ENCODE measurements around the gene ROBO3.

ROBO3 gene

DNA sequence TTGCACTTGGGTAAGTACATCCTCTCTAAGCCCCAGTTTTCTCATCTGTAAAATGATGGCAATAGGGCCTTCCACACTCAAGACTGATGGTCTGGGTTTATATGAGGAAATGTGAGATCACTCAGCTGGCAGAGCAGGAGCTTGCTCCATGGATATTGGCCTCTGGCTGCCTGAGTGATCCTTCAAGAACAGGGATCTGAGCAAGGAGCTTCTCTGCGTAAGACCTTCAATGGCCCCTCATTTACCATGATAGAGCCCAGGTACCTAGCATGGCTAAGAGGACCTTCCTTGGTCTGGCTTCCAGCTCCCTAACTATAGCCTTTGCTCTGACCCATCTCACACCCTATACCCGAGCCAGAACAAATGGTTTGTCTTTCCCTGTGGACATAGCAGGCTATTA, 26.9 kb downstream of the ROBO3 start:
- DNase-seq = no peak

DNA sequence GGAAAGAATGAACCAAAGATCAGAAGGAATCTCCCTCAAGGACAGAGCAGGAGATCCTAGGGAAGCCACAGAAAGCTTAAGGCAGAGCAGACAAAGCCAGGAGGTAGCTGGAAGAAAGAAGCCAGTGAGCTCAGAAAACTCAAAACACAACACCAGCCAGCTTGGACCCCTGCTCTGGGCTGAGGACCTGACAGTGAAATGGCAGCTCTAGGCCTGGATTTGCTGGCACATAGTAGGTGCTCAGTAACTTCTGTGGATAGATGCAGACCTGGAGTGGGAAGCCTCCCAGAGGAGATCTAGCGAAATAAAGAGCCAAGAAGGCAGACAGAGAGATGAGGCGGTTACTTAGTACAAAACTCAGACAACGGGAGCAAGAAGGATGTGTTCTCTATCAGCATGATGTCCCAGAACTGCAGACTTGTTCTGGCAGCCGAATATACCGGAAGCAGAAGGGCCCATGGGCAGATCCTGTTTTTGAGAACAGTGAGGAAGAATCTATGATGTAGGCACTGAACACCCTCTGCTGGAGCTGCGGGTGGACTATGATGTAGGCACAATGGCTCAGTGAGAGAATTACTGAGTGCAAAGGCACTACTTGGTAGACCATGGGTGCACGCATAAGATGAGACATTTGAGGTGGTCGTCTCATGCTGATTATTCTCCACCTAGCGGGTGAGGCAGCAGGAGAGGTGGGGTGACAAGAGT, 27.7 kb downstream of the ROBO3 start:
- no peak for DNase-seq

DNA sequence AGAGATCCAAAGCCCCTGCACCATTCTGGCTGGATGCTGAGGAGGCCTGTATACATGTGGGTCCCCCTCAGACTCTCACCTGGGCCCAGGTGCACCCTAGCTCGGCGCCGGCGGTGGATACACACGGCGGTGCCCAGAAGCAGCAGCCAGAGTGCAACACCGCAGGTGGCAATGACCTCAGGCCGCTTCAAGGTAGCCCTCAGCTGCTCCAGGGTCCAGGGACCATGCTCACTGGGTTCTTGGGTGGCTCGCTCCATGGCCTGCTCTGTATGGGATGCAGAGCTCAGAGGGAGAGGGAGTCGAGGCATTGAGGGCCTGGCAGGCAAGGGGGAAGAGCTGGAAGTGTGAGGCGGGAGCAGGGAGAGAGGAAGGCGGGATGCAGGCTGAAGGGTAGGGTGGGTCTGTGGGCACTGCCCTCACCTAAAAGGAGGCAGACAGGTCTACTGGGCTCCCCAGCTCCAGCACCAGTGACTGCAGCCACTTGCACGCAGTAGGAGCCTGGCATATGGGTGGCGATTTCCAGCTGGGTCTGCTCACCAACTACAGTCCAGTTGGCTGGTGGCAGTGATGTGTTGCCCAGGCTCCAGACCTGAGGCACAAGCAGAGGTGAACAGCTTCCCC, 28.7 kb downstream of the ROBO3 start:
- DNase-seq = no peak

DNA sequence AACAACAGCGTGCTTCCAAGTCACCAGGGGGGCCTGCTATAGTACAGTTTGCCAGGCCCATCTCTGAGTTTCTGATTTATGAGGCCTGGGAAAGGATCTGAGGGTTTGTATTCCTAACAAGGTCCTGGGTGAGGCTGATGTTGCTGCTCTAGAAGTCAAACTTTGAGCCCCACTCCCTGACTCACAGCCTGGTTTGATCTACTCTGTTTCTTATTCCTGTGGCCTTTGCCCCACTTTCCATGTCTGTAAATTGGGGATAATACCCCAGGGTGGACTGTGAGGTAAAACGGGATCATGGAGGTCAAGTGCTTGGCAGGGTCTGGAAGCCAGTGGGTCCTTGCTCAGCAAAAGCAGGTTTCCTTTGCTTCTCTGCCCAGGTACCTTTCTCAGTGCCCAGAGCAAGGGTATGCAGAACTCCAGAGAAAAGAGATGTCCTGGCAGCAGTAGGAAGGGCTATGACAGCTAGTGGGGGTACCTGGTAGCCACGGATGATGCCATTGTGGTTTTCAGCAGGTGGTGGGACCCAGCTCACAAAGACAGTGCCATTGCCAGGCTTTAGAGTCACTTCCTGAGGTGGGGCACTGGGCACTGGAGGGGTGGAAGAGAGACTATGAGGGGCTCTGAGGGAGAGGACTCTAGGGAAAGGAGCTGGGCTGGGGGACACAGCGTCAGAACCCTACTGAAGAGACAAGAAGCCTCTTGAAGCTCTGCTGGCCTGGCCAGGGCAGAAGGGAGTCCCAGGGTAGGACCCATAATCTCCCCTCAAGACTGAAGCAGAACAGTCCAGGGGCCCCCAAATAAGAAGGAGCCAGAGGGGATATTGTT, 29.6 kb downstream of the ROBO3 start:
- no peak for DNase-seq

DNA sequence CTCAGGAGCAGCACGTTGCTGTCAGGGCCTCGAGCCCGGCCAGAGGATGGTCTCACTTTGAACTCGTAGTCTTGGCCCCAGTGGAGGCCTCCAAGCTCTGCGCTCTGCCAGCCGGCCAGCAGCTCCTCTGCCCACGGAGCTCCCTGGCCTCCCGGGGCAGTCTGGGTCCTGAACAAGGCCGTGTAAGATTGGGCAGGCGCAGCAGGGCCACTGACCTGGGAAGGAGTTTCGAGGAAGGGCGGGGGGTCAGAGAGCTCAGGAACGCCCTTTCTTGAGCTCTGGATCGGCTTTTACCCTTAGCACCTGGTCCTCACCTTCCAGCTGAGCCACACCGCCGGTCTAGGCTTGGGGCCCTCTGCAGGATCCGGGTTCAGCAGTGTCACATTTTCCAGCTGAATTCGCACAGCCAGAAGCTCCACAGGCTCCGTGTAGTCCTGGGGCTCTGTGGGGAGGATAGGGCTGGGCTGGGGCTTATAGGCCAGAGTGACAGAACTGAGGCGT, 30.3 kb downstream of the ROBO3 start:
- DNase-seq = no peak

DNA sequence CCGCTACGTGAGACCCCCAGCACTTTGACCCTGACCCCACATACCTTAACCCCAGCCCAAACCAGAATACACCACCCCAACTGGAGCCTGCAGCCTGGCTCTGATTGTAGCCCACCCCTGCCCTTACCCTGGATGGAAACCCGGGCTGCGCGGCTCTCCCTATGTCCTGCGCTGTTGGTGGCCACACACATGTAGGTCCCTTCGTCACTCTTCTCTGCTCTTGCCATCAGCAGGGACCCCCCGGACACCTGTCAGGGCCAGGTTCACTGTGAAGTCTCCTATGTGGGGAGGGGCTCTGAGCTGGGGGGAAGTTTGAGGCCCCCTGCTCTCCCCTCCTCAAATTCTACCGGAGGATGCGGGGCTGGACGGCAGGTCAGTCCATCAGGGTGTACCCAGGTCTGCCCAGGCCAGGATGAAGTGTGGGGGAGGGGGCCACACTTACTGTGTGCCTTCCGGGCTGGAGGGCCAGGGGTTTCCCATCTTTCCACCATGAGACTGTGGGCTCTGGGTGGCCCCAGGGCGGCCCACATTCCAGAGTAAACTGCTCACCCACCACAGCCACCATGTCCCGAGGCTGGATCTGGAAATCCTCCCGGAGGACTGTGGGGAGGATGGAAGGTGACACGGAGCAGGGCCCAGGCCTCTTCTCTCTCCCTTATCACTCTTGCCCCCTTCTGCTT, 31.0 kb downstream of the ROBO3 start:
- DNase-seq = no peak

DNA sequence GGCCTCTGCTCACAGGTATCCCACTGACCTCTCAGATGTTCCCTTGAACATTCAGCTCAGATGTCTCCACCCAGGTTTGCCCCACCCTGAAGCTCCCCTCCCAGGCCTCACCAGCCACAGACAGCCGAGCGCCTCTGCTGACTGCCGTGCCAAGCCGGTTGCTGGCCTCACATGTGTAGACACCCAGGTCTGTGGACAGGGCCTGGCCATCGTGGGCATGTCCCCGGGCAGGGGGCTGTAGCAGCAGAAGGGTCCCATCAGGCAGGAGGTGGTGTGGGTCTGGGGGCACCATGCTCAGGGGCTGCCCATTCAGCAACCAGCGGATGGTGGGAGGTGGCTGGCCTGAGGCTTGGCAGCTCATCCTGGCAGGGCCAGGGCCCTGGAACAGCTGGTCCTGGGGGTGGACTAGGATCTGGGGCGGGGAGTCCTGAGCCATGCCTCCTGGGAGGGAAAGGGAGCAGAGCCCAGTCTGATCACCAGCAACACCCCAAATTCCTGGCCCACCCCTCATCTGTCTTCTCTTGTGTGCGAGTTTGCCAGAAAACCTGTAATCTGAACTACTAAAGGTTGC, 31.7 kb downstream of the ROBO3 start:
- DNase-seq = no peak

DNA sequence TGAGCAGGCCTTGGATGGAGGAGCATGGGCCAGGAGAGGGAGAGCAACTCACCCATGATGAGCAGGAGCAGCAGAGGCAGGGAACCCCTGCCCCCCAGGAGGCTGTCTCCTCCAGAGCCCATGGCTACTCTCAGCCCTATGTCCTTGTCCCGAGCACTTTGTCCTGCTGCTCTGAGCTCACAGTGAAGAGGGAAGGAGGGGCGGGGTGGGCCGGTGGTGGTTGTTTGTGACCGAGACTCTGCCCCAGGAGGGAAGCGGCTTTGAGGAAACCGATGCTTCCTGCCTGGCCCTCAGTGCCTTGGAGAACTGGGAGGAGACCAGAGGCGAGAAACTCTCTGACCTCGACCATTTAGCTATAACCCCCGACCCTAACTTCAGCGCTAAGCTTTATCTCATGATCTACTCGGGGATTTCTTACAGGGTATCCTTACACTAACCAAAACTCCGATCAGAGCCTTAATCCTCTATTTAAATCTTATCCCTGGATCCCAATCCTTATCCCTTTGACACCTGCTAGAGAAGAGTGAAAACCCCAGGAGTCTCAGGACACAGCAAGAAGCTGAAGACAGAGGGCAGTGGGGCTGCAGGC, 32.5 kb downstream of the ROBO3 start, which contains the start of gene ROBO4:
TSS of gene ROBO4 (minus strand) at position 192 of the 589 bp plus-strand sequence. CDS start at position 122, 70 bp downstream.
- DNase-seq = no peak

DNA sequence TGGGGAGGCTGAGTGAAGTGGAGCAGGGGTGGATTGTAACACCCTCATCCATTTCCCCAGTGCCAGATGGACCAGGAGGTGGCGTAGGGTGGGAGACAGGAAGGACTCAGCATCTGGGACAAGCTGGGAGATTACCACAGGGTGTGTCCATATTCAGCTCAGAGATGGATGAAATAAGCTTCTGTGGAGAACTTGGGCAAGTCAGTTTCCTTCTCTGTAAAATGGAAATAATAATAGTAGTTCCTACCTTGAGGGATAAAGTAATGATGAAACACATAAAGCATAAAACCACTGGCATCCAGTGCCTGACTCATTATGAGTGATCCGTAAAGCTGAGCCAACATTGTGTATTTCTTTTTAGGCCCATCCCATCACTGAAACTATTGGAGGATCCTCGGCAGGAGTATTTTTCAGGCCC, 33.0 kb downstream of the ROBO3 start:
- DNase-seq = no peak

DNA sequence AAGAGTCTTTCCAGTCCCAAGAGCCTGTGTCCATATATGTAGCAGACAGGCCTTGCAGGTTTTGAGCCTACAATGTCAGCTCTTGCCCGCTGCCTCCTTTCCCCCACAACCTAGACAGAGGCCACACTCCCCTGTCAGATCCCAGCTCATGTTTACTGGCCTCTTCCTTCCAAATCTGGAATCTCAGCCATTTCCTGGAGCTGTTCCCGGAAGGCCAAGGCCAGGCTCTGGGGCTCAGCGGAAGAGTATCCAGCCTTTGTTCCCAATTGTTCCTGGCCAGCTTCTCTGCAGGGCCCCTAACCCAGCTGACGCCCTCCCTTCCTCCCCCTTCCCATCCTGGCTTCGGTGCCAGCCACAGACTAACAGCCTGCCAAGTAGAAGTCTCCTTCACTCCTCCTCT, 33.5 kb downstream of the ROBO3 start:
- no peak for DNase-seq

DNA sequence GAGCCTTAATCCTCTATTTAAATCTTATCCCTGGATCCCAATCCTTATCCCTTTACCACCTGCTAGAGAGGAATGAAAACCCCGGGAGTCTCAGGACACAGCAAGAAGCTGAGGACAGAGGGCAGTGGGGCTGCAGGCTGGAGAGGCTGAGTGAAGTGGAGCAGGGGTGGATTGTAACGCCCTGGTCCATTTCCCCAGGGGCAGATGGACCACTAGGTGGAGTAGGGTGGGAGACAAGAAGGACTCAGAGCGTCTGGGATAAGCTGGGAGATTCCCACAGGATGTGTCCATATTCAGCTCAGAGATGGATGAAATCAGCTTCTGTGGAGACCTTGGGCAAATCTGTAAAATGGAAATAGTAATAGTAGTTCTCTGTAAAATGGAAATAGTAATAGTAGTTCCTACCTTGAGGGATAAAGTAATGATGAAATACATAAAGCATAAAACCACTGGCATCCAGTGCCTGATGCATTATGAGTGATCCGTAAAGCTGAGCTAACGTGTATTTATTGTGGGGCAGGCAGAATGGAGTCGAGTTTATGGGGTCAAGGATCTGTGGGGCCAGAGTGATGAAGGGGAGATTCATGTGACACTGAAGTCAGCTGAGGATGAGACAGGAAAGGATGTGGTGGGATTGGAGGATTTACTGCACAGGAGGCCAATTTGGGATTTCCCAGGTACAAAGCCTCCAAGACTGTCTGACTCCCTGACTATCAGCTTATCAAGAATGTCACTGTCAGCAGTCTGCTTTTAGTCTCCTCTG, 34.3 kb downstream of the ROBO3 start:
- DNase-seq = no peak

DNA sequence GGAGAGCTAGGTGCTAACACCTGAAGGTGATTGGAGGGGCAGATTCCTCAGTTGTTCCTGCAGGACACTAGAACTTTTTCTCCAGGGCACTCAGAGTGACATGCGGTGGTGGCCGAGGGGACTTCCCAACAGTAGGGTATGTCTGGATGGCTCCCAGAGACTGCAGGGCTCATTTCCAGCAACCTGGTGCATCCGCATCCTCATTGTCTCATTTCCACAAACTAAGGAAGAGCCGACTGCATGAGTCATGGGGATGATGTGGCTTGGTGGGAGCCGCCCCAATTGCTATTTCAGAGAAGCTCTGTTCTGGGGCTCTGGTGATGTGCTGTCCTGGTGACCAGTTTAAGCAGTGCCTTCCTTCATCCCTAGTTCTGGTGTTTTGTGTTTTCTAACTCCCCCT, 35.2 kb downstream of the ROBO3 start:
- no peak for DNase-seq

DNA sequence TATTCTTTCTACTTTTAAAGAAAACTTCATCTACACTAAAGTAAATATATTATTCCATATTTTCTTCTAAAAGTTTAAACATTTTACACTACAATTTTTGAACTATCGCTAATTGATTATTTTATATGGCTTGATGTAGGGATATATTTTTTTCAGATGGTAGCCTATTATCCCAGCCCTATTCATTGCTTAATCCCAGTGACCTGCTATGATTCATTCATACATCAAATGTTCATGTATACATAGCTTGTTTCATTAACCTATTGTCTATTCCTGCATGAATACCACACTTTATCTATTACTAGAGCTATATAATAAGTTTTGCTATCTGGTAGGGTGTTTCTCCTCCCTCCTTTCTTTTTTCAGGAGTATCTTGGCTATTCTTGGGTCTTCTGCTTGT, 37.4 kb downstream of the ROBO3 start:
- no peak for DNase-seq

DNA sequence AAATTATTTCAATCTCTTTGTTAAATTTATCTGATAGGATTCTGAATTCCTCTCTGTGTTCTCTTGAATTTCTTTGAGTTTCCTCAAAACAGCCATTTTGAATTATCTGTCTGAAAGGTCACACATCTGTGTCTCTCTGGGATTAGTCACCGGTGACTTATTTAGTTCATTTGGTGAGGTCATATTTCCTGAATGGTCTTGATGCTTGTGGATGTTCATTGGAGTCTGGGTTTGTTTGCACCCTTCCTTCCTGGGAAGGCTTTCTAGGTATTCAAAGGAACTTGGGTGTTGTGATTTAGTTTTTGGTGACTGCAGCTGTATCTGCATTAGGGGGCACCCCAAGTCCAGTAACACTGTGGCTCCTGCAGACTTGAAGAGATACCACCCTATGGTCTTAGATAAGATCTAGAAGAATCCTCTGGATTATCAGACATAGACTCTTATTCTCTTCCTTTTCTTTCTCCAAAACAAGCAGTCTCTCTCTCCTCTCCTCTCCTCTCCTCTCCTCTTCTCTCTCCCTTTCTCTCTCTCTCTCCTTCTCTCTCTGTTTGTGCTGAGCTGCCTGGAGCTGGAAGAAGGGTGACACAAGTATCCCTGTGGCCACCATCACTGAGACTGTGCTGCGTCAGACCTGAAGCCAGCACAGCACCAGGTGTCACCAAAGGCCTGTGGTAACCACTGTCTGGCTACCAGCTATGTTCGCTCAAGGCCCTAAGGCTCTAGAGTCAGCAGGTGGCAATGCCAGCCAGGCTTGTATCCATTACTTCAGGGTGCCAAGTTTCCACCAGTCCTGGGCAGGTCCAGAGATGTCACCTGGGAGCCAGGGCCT, 50.5 kb downstream of the ROBO3 start:
- no peak for DNase-seq

DNA sequence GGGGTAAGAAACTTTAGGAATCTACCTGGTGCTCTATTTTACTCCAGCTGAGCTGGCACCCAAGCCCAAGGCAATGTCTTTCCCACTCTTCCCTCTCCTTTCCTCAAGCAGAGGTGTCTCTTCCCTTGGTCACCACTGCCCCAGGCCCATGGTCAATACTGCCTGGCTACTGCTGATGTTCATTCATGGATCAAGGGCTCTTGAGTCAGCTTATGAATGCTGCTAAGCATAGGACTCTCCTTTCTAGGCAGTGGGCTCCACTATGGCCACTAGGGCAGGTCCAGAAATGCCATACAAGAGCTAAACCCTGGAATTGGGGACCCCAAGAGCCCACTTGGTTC, 51.1 kb downstream of the ROBO3 start:
- DNase-seq = no peak

DNA sequence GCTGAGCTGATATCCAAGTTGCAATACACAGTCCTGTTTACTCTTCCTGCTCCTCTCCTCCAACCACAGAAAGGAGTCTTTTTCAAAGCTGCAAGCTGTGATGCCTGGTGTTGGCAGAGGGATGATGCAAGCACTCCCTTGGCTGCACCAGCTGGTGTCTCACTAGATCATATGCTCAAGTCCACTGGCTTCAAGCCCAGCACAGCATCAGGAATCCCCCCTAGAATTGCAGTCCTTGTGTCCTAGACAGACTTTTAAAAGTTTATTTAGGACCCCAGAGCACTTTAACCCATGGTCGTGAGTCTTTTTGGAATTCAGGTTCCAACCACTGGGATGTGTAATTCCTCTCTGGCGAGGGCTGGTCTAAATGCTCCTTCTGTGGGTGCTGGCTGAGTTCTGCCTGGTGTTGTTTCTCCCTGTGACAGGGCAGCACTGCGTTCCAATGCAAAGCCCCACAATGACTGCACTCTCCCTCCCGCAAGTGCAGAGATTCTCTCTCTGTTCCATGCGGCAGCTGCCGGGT, 51.9 kb downstream of the ROBO3 start:
- no peak for DNase-seq

DNA sequence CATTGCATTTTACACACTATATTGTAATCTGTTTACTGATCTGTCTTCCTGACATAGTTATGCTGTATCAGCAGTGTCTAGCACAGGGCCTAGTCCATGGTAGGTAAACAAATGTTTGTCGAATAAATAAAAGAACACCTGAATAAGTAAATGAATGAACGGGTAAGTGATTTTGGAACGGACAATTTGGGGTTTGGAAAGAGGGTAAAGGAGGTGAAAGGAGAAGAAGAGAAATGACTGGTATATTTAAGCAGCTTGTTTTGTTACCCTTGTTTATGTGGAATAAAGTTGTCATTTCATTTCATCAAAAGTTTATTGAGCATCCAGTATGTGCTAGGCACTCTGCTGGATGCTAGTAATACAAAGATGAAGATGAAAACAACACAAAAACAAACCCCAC, 53.7 kb downstream of the ROBO3 start, which contains the start of gene HEPN1:
TSS of gene HEPN1 (plus strand) at position 301 of the 400 bp plus-strand sequence.
- no peak for DNase-seq

DNA sequence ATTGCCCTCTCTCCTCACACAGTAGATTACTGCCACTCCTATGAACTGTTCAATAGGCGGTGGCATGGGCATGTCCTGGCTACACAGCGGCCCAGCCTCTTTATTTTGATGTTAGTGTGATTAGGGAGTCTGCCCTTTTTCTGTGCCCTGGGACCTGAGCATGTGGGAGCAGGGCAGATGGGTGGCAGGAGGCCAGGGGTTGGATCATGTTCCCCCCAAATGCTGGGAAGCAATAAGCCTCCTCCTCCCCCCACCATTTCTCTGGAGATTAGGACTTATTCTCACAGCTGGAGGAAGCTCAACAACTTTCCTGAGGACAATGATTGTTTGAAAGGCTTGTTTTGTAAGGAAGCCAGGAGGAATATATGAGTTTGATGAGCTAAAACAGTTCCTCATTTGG, 54.7 kb downstream of the ROBO3 start:
- DNase-seq = no peak

DNA sequence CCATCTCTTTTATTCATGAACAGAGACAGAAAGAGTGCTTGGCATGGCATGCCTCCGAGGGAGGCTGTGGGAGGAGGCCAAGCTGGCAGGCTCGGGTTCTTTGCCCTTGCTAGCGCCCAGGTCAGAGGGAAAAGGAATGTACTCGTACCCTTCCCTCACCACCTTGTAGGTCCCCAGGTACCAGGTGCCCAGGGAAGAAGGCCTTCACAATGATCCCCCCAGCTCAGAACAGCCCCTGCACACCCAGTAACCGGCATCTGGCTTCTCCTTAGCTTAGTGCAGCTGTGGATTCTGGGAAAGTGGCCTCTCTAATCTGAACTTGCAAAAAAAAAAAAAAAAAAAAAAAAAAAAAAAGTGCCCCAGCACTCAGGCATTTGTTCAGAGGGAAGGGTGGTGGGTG, 55.1 kb downstream of the ROBO3 start:
- DNase-seq = no peak

DNA sequence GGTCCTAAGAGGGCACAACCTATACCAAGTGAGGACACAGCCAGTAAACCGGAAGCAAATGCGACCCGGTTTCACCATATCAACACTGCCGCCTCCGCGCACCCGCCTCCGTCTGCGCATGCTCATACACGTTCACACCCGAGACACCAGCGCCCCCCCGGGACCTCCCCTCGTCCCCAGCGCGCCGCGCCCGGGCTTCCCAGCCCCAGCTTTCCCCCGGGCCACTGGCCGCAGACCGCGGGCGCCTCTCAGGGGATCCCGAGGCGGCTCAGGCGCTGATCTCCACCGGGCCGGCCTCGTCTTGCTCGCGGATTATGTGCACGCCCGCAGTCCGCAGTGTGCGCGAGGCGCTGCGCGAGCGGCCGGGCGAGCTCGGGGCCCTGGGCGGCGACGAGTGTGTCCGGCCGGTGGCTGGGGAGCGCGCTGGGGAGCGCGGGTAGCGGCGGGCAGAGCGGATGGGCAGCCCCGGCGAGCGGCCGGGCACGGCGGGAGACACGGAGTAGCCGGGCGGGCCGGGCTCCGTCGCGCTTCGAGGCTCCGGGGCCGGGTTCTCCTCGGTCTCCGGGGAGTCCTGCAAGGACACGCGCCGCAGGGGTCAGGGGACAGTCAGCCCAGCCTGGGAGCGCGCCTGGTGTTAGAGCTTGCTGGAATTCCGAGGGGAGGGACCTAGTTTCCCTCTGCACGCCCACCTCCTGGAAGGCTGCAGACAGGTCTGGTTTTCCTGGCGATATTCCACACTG, 55.8 kb downstream of the ROBO3 start:
- peak; percentile 78 to 82 for DNase-seq
